SU-DHL-6 (cell line): ENCODE results near the gene PPP2R3A.

Experiments used
- CTCF ChIP-seq: fragments of 200-600 bp; sonication (generic); IDR thresholded peaks from one replicate; pipeline ENCODE4 v1.5.1; 2017; ENCODE audit warnings: antibody characterized with exemption, mild to moderate bottlenecking, low read length, moderate library complexity; ENCODE audit not compliant: insufficient read depth, poor library complexity, severe bottlenecking
- EZH2phosphoT487 ChIP-seq: fragments of 200-600 bp; sonication (generic), shearing (Covaris generic); conservative IDR thresholded peaks from 2 replicates; pipeline ENCODE4 v1.6.1; 2018; ENCODE audit warnings: mild to moderate bottlenecking, antibody characterized with exemption, low read length, moderate library complexity, mixed read lengths

DNA sequence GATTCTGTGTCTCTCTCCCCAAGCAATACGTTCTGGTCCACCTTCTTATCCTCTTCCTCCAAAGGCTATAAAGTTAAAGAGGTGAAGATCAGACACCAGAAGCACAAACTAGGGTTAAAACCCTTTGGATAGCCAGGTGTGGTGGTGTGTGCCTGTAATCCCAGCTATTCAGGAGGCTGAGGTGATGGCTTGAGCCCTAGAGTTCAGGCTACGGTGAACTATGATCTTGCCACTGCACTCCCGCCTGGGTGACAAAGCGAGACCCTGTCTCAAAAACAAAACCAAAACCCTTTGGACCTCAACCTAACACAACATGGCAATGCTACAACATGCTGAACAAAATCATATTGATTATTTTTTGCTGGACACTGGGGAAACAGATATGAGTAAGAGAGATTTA lies 187.4 kb downstream of the PPP2R3A start:
- TF ChIP-seq CTCF: no peak
- no peak for TF ChIP-seq EZH2phosphoT487
